Uterus (tissue), 2 donors: ENCODE measurements around the gene VSIG4.

Source experiments
- CTCF ChIP-seq, 4 experiments: fragments of 200-600 bp in 2 of 4; fragments of 450-650 bp in 2 of 4; sonication (generic) in 2 of 4; IDR thresholded peaks; one replicate each; pipeline ENCODE4 v1.5.1; 2016 to 2019; ENCODE audit warnings: antibody characterized with exemption in 4 of 4, mild to moderate bottlenecking in 2 of 4, moderate library complexity in 1 of 4
- POLR2A ChIP-seq, 2 donors: fragments of 450-650 bp; IDR thresholded peaks; one replicate each; pipeline ENCODE4 v1.6.1; 2016; ENCODE audit warnings: antibody characterized with exemption in 2 of 2, mild to moderate bottlenecking in 1 of 2, moderate library complexity in 1 of 2

DNA sequence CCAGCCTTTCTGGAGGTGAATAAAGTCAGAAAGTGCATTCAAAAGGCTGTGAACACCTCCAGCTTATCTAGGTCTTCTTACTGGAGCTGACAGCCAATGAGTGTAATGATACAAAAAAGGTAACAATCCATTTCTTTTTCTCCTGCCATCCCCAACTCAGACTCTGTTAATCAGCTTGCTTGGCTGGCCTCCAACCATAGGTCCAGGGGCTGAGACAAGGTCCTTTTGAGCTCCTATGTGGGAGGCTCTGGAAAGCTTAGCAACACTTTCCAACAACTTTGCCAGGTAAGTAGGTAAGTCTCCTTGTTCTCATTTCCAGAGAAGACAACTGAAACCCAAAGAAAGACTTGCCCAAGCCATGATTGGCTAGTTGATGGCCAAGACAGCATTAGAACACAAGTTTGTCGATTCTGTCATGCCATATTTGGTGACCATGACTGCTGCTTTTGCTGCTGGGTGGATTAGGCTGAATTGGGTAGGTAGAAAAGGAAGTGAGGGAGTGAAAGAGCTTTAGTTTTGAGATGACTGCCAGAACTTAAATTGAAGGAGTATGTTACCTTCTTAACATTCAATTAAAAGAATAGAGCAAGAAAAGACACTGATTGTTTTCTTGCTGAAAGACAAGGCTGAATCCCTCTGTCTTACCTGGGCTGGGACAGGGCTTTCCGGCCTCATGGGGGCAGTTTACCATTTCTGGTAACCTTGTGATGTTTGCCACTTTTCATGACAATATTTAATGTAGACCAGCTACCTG, 22.8 kb downstream of the VSIG4 start:
- TF ChIP-seq POLR2A (IDR thresholded peaks at IDR 0.05) (no peak), CTCF (IDR thresholded peaks at IDR 0.05) (no peak)
